NCI-H510A treated with DMSO at 0.1 percent for 48 hours (cell line): ENCODE data around the gene TBC1D30.
"Not testable (repeated sequence)": the region's sequence is repeated elsewhere in the genome, so short reads cannot be mapped to it uniquely, and the experiment has no call there.

ENCODE experiments used
- DNase-seq: peaks from one replicate; lab custom pipeline; 2025; lab: John Stamatoyannopoulos, UW

The TBC1D30 gene

GRCh38 chr12:64824500-64825142, at the start of gene TBC1D30:
Gene TBC1D30 (plus strand): TSS chr12:64824647. CDS start chr12:64824880, 233 bp downstream.
- DNase-seq = peak; percentile 52

GRCh38 chr12:64775147-64775736, 49.2 kb upstream of the TBC1D30 start:
- not testable (repeated sequence) for DNase-seq

- peak; percentile 42 for DNase-seq
Measured at GRCh38 chr12:64779354-64779974, 45.0 kb upstream of the TBC1D30 start.

- DNase-seq = no peak
Measured at GRCh38 chr12:64780132-64780530, 44.3 kb upstream of the TBC1D30 start.

GRCh38 chr12:64780531-64781279, 43.7 kb upstream of the TBC1D30 start:
- peak; percentile 80 for DNase-seq

GRCh38 chr12:64781280-64782190, 42.9 kb upstream of the TBC1D30 start:
- peak; percentile 73 for DNase-seq

GRCh38 chr12:64782191-64782876, 42.1 kb upstream of the TBC1D30 start:
- no peak for DNase-seq

GRCh38 chr12:64785838-64786237, 38.6 kb upstream of the TBC1D30 start:
- DNase-seq = no peak

- DNase-seq = no peak
Measured at GRCh38 chr12:64790166-64790565, 34.3 kb upstream of the TBC1D30 start.

- no peak for DNase-seq
Measured at GRCh38 chr12:64791036-64791435, 33.4 kb upstream of the TBC1D30 start.

GRCh38 chr12:64792128-64792527, 32.3 kb upstream of the TBC1D30 start:
- DNase-seq = no peak

- no peak for DNase-seq
Measured at GRCh38 chr12:64793610-64794009, 30.8 kb upstream of the TBC1D30 start.

GRCh38 chr12:64794305-64794704, 30.1 kb upstream of the TBC1D30 start:
- no peak for DNase-seq

- peak; percentile 94 for DNase-seq
Measured at GRCh38 chr12:64796205-64796845, 28.1 kb upstream of the TBC1D30 start.

- no peak for DNase-seq
Measured at GRCh38 chr12:64797156-64797555, 27.3 kb upstream of the TBC1D30 start.

GRCh38 chr12:64798165-64798564, 26.3 kb upstream of the TBC1D30 start:
- DNase-seq = no peak

- no peak for DNase-seq
Measured at GRCh38 chr12:64800640-64801039, 23.8 kb upstream of the TBC1D30 start.

- no peak for DNase-seq
Measured at GRCh38 chr12:64801381-64801780, 23.1 kb upstream of the TBC1D30 start.

GRCh38 chr12:64802180-64802775, 22.2 kb upstream of the TBC1D30 start:
- DNase-seq = peak; percentile 57

- no peak for DNase-seq
Measured at GRCh38 chr12:64806173-64806572, 18.3 kb upstream of the TBC1D30 start.
